ENCODE results near the gene TEKT5.
"Not testable (repeated sequence)": the region's sequence is repeated elsewhere in the genome, so short reads cannot be mapped to it uniquely, and the experiment has no call there.

The TEKT5 gene

DNA sequence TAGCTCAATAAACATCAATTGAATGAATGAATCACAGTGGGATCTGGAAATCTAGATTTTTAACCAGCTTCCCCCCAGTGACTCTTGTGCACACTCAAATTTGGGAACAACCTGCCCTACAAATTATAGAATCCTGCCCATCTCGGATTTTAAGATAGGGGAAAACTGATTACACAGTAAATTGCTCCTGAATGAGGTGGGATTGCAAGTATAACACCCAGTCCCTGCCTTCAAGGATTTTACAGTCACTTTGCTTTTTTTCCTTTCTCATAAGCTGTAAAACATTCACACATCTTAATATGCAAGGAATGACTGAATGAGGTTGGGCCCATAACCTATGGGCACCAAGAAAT is 48.5 kb downstream of the TEKT5 start:
- Histone ChIP-seq H3K9me3 (ENCODE audit: control insufficient read depth in 2 of 2, low read length in 2 of 2) (no peaks in the 10 kb centered on the region), H3K4me1 (ENCODE audit: control insufficient read depth, insufficient read depth, low read length) (peaks cover 7% of the 10 kb centered on the region), H3K9ac (ENCODE audit: low read length in 2 of 2) (no peak overlapping the region), H3K4me3 (ENCODE audit: low read length in 2 of 2) (no peak overlapping the region), H3K36me3 (ENCODE audit: control insufficient read depth in 2 of 2, insufficient read depth in 2 of 2, low read length in 2 of 2) (no peaks in the 10 kb centered on the region), H3K27ac (ENCODE audit: low read length) (no peak overlapping the region), H3K27me3 (ENCODE audit: control insufficient read depth in 1 of 2, insufficient read depth in 2 of 2, low read length in 2 of 2) (no peaks in the 10 kb centered on the region)

DNA sequence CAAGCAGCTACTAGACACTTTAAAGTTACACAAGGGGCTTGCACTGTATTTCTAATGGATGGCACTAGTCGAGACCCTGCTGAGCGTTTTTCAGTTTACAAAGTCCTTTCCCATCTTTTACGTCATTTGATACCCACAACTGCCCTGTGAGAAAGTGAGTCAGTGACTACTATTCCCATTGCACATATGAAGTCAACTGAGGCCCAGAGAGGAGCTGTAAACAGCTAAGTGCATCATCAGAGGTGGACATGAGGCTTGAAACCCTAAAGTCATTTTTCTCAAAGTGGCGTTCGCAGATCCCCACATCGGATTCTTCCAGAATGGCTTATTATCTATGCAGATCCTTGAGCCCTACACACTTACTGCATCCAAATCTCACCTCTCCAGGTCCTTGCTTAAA is 50.6 kb downstream of the TEKT5 start:
- Histone ChIP-seq H3K9me3 (ENCODE audit: control insufficient read depth in 2 of 2, low read length in 2 of 2) (no peaks in the 10 kb centered on the region), H3K4me1 (ENCODE audit: control insufficient read depth, insufficient read depth, low read length) (peaks cover 7% of the 10 kb centered on the region), H3K4me3 (ENCODE audit: low read length in 2 of 2) (no peak overlapping the region), H3K27me3 (ENCODE audit: control insufficient read depth in 1 of 2, insufficient read depth in 2 of 2, low read length in 2 of 2) (no peaks in the 10 kb centered on the region), H3K36me3 (ENCODE audit: control insufficient read depth in 2 of 2, insufficient read depth in 2 of 2, low read length in 2 of 2) (no peaks in the 10 kb centered on the region), H3K9ac (ENCODE audit: low read length in 2 of 2) (no peak overlapping the region), H3K27ac (ENCODE audit: low read length) (no peak overlapping the region)

GRCh38 chr16:10642964-10643363 is 51.8 kb downstream of the TEKT5 start:
- H3K27ac ChIP-seq (ENCODE audit: low read length): no peak overlapping the region
- no peaks in the 10 kb centered on the region for H3K36me3 ChIP-seq (ENCODE audit: control insufficient read depth in 2 of 2, insufficient read depth in 2 of 2, low read length in 2 of 2)
- no peak overlapping the region for H3K9ac ChIP-seq (ENCODE audit: low read length in 2 of 2)
- no peaks in the 10 kb centered on the region for H3K9me3 ChIP-seq (ENCODE audit: control insufficient read depth in 2 of 2, low read length in 2 of 2)
- no peak overlapping the region for H3K4me3 ChIP-seq (ENCODE audit: low read length in 2 of 2)
- peaks cover 7% of the 10 kb centered on the region for H3K4me1 ChIP-seq (ENCODE audit: control insufficient read depth, insufficient read depth, low read length)
- no peaks in the 10 kb centered on the region for H3K27me3 ChIP-seq (ENCODE audit: control insufficient read depth in 1 of 2, insufficient read depth in 2 of 2, low read length in 2 of 2)

DNA sequence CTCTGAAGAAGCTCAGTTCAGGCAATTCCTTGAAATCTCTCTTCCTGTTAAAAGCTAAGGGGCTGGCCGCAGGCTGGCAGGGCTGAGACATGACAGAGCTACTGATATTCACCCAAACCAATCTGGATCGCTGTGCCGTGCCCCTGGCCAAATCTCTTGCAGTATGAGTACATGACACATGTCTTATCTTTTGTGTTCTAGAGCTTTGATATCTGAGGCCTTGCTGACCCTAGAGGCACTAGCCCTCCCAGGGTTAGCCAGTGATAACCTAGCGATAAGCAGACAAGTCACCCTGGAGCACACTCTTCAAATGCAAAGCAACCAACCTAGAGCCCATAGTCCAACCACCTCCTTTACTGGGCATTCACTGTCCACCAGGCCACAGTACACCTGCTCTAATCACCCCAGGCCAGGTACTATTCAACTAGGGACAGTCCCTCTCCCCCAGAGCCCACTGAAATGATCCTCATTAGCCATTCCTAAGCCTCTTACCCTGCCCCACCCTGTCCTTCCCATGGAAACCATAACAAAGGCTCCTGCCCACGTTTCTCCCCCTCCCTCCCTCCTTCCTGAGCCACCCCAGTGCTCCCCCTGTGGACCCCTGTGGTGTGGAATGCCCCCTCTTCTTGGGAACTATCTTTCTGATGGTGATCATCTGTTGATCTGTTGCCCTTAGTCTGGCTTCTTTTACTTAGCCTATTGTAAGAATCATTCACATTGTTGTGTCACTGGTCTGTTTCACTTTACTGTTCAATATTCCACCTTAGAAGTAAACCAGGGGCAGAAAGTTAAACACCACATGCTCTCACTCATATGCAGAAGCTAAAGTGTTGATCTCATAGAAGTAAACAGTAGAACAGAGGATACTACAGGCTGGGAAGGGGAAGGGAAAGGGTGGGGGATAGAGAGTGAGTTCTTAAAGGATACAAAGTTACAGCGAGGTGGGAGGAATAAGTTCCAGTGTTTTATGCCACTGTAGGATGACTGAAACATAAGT is 52.5 kb downstream of the TEKT5 start:
- Histone ChIP-seq H3K4me1 (ENCODE audit: control insufficient read depth, insufficient read depth, low read length) (peaks cover 7% of the 10 kb centered on the region), H3K27ac (ENCODE audit: low read length) (no peak overlapping the region), H3K9ac (ENCODE audit: low read length in 2 of 2) (no peak overlapping the region), H3K27me3 (ENCODE audit: control insufficient read depth in 1 of 2, insufficient read depth in 2 of 2, low read length in 2 of 2) (no peaks in the 10 kb centered on the region), H3K9me3 (ENCODE audit: control insufficient read depth in 2 of 2, low read length in 2 of 2) (no peaks in the 10 kb centered on the region), H3K36me3 (ENCODE audit: control insufficient read depth in 2 of 2, insufficient read depth in 2 of 2, low read length in 2 of 2) (no peaks in the 10 kb centered on the region), H3K4me3 (ENCODE audit: low read length in 2 of 2) (no peak overlapping the region)

DNA sequence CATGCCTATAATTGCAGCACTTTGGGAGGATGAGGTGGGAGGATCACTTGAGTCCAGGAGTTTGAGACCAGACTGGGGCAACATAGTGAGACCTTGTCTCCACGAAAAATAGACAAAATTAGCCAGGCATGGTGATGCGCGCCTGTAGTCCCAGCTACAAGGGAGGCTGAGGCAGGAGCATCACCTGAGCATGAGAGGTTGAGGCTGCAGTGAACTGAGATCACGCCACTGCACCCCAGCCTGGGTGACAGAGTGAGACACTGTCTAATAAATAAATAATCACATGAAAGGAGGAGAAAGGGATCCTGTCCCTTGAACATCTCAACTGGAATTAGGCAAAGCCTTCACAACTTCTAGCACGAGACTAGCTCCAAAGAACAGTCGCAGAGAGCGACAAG is 53.2 kb downstream of the TEKT5 start:
- no peaks in the 10 kb centered on the region for H3K9me3 ChIP-seq (ENCODE audit: control insufficient read depth in 2 of 2, low read length in 2 of 2)
- no peak overlapping the region for H3K4me3 ChIP-seq (ENCODE audit: low read length in 2 of 2)
- no peak overlapping the region for H3K9ac ChIP-seq (ENCODE audit: low read length in 2 of 2)
- H3K4me1 ChIP-seq (ENCODE audit: control insufficient read depth, insufficient read depth, low read length): peaks cover 7% of the 10 kb centered on the region
- H3K27ac ChIP-seq (ENCODE audit: low read length): no peak overlapping the region
- no peaks in the 10 kb centered on the region for H3K27me3 ChIP-seq (ENCODE audit: control insufficient read depth in 1 of 2, insufficient read depth in 2 of 2, low read length in 2 of 2)
- H3K36me3 ChIP-seq (ENCODE audit: control insufficient read depth in 2 of 2, insufficient read depth in 2 of 2, low read length in 2 of 2): no peaks in the 10 kb centered on the region

DNA sequence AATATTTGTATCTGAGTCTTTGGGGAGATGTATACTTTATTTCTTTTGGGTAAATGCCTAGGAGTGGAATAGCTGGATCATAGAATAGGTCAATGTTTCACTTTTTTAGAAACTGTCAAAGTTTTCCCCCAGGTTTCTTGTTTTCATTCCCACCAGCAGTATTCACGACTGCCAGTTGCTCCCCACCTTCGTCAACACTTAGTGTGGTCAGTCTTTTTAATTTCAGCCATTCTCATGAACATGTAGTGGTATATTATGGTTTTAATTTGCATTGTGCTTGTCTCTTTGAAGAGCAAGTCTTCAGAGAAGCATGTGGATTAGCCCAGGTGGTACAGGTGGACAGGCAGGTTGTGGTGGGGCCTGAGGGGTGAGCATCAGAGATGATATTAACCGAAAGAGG is 53.8 kb downstream of the TEKT5 start:
- H3K9me3 ChIP-seq (ENCODE audit: control insufficient read depth in 2 of 2, low read length in 2 of 2): no peaks in the 10 kb centered on the region
- no peaks in the 10 kb centered on the region for H3K36me3 ChIP-seq (ENCODE audit: control insufficient read depth in 2 of 2, insufficient read depth in 2 of 2, low read length in 2 of 2)

GRCh38 chr16:10638101-10638500 is 56.6 kb downstream of the TEKT5 start:
- H3K36me3 ChIP-seq (ENCODE audit: control insufficient read depth in 2 of 2, insufficient read depth in 2 of 2, low read length in 2 of 2): no peaks in the 10 kb centered on the region
- peaks cover 7% of the 10 kb centered on the region for H3K4me1 ChIP-seq (ENCODE audit: control insufficient read depth, insufficient read depth, low read length)
- H3K9ac ChIP-seq (ENCODE audit: low read length in 2 of 2): no peak overlapping the region
- H3K9me3 ChIP-seq (ENCODE audit: control insufficient read depth in 2 of 2, low read length in 2 of 2): peaks cover 5 to 6% of the 10 kb centered on the region in 2 donors
- H3K4me3 ChIP-seq (ENCODE audit: low read length in 2 of 2): no peak overlapping the region
- no peak overlapping the region for H3K27ac ChIP-seq (ENCODE audit: low read length)
- no peaks in the 10 kb centered on the region for H3K27me3 ChIP-seq (ENCODE audit: control insufficient read depth in 1 of 2, insufficient read depth in 2 of 2, low read length in 2 of 2)

More for the DNA sequence above, 53.8 kb downstream of the TEKT5 start:
- Histone ChIP-seq H3K27ac (ENCODE audit: low read length) (no peak overlapping the region), H3K4me1 (ENCODE audit: control insufficient read depth, insufficient read depth, low read length) (peaks cover 7% of the 10 kb centered on the region), H3K4me3 (ENCODE audit: low read length in 2 of 2) (no peak overlapping the region), H3K27me3 (ENCODE audit: control insufficient read depth in 1 of 2, insufficient read depth in 2 of 2, low read length in 2 of 2) (no peaks in the 10 kb centered on the region), H3K9ac (ENCODE audit: low read length in 2 of 2) (no peak overlapping the region)

DNA sequence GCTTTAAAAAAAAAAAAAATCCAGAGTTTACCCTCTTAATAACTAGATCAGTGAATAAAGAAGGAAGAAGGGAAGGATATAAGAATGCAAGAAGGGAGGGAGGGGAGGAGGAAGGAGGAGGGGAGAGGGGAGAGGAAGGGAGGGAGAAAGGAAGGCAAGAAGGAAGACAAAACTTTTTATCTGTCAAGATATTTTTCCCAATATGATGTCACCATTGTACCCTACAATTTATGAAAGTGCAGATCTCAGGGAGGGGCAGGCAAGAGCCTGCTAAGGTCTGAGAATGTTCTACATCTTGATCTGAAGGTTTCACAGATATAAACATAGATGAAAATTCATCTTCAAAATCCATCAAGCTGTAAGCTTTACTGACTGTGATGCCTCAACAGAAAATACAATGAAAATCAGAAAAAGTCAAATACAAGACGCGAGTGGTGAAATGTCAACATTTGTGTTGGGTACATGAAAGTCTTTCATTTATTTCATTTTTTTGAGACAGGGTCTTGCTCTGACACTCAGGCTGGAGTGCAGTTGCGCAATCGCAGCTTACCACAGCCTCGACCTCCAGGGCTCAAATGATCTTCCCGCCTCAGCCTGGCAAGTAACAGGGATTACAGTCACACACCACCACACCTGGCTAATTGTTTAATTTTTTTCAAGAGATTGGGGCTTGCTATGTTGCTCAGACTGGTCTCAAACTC is 57.2 kb downstream of the TEKT5 start:
- Histone ChIP-seq H3K9ac (ENCODE audit: low read length in 2 of 2) (no peak overlapping the region), H3K27me3 (ENCODE audit: control insufficient read depth in 1 of 2, insufficient read depth in 2 of 2, low read length in 2 of 2) (no peaks in the 10 kb centered on the region), H3K4me1 (ENCODE audit: control insufficient read depth, insufficient read depth, low read length) (peaks cover 6% of the 10 kb centered on the region), H3K4me3 (ENCODE audit: low read length in 2 of 2) (no peak overlapping the region), H3K36me3 (ENCODE audit: control insufficient read depth in 2 of 2, insufficient read depth in 2 of 2, low read length in 2 of 2) (no peaks in the 10 kb centered on the region), H3K9me3 (ENCODE audit: control insufficient read depth in 2 of 2, low read length in 2 of 2) (peaks cover 5 to 6% of the 10 kb centered on the region in 2 donors), H3K27ac (ENCODE audit: low read length) (no peak overlapping the region)

GRCh38 chr16:10635365-10636021 is 59.2 kb downstream of the TEKT5 start:
- Histone ChIP-seq H3K4me3 (ENCODE audit: low read length in 2 of 2) (no peak overlapping the region), H3K9ac (ENCODE audit: low read length in 2 of 2) (no peak overlapping the region), H3K9me3 (ENCODE audit: control insufficient read depth in 2 of 2, low read length in 2 of 2) (peaks cover 5 to 6% of the 10 kb centered on the region in 2 donors), H3K27ac (ENCODE audit: low read length) (no peak overlapping the region), H3K4me1 (ENCODE audit: control insufficient read depth, insufficient read depth, low read length) (no peaks in the 10 kb centered on the region), H3K27me3 (ENCODE audit: control insufficient read depth in 1 of 2, insufficient read depth in 2 of 2, low read length in 2 of 2) (no peaks in the 10 kb centered on the region), H3K36me3 (ENCODE audit: control insufficient read depth in 2 of 2, insufficient read depth in 2 of 2, low read length in 2 of 2) (no peaks in the 10 kb centered on the region)

DNA sequence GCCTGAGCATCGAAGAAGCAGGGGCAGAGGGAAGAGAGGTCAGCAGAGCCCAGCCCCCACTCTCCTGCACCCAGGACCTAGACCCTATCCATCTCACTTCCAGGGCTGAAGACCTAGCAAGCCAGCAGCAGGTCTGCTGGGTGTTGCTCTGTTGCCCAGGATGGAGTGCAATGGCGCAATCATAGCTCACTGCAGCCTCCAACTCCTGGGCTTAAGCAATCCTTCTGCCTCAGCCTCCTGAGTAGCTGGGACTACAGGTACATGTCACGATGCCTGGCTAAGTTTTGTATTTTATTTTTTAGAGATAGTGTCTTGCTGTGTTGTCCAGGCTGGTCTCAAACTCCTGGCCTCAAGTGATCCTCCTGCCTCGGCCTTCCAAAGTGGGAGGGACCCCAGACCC is 61.3 kb downstream of the TEKT5 start:
- not testable (repeated sequence) for H3K4me3 ChIP-seq (ENCODE audit: low read length in 2 of 2); H3K27me3 ChIP-seq (ENCODE audit: control insufficient read depth in 1 of 2, insufficient read depth in 2 of 2, low read length in 2 of 2); H3K36me3 ChIP-seq (ENCODE audit: control insufficient read depth in 2 of 2, insufficient read depth in 2 of 2, low read length in 2 of 2); H3K4me1 ChIP-seq (ENCODE audit: control insufficient read depth, insufficient read depth, low read length); H3K27ac ChIP-seq (ENCODE audit: low read length); H3K9ac ChIP-seq (ENCODE audit: low read length in 2 of 2); H3K9me3 ChIP-seq (ENCODE audit: control insufficient read depth in 2 of 2, low read length in 2 of 2)

Data from stomach smooth muscle (tissue), 2 donors.